Vagina (tissue), 2 donors: ENCODE measurements around the gene SMG6. TPM values are rescaled to one million over a fixed set of nuclear protein-coding genes. Genes with fewer than 3 reads are reported as not detected.

Source experiments
- DNase-seq, 2 donors: peaks; one replicate each; pipeline ENCODE4 v3.0.0-alpha.2; 2017; ENCODE audit errors: extremely low spot score in 2 of 2
- H3K27ac ChIP-seq: fragments of 200-600 bp; sonication (generic); one replicate; pipeline ENCODE4 v1.5.1; 2019
- H3K27me3 ChIP-seq: fragments of 200-600 bp; sonication (generic); one replicate; pipeline ENCODE4 v1.5.1; 2019
- H3K36me3 ChIP-seq, 2 donors: fragments of 200-600 bp; sonication (generic); one replicate each; pipeline ENCODE4 v1.5.1; 2017 to 2019
- H3K4me1 ChIP-seq: fragments of 200-600 bp; sonication (generic); one replicate; pipeline ENCODE4 v1.5.1; 2019
- H3K4me3 ChIP-seq, 2 donors: fragments of 200-600 bp; sonication (generic); 1 replicate in 1 of 2; 2 replicates in 1 of 2; pipeline ENCODE4 v1.5.1; 2016 to 2019
- H3K9me3 ChIP-seq: fragments of 200-600 bp; sonication (generic); one replicate; pipeline ENCODE4 v1.5.1; 2019
- POLR2A ChIP-seq, 2 donors: fragments of 450-650 bp; IDR thresholded peaks; one replicate each; pipeline ENCODE4 v1.6.1; 2017; ENCODE audit warnings: antibody characterized with exemption in 2 of 2, mild to moderate bottlenecking in 2 of 2, moderate library complexity in 2 of 2
- POLR2AphosphoS5 ChIP-seq, 2 donors: sonication (generic); formaldehyde crosslinking; IDR thresholded peaks; one replicate each; pipeline ENCODE4 v1.9.0; 2017; ENCODE audit warnings: antibody characterized with exemption in 2 of 2, mild to moderate bottlenecking in 2 of 2, low read depth in 1 of 2; ENCODE audit not compliant: insufficient read depth in 1 of 2
- intact Hi-C: fragments of 100-400 bp; cut with DNase I; formaldehyde crosslinking; loops from one replicate; pipeline ENCODE4 v1.15.1; 2023
- total RNA-seq: library from RNA; depleted of rRNA; stranded (reverse); fragments of >200 nt; gene quantifications from one replicate; pipeline ENCODE4 v1.2.3, GENCODE V29; 2016
- TF ChIP-seq, protein P1 (sequence below), 3 experiments: fragments of 450-650 bp in 2 of 3; fragments of 200-600 bp in 1 of 3; sonication (generic) in 1 of 3; IDR thresholded peaks; one replicate each; pipeline ENCODE4 v1.5.1; 2017 to 2019; ENCODE audit warnings: antibody characterized with exemption in 3 of 3, mild to moderate bottlenecking in 2 of 3, moderate library complexity in 2 of 3

Gene SMG6
- total RNA-seq, 1 donor from 2014 or later = 46.2 TPM

DNA sequence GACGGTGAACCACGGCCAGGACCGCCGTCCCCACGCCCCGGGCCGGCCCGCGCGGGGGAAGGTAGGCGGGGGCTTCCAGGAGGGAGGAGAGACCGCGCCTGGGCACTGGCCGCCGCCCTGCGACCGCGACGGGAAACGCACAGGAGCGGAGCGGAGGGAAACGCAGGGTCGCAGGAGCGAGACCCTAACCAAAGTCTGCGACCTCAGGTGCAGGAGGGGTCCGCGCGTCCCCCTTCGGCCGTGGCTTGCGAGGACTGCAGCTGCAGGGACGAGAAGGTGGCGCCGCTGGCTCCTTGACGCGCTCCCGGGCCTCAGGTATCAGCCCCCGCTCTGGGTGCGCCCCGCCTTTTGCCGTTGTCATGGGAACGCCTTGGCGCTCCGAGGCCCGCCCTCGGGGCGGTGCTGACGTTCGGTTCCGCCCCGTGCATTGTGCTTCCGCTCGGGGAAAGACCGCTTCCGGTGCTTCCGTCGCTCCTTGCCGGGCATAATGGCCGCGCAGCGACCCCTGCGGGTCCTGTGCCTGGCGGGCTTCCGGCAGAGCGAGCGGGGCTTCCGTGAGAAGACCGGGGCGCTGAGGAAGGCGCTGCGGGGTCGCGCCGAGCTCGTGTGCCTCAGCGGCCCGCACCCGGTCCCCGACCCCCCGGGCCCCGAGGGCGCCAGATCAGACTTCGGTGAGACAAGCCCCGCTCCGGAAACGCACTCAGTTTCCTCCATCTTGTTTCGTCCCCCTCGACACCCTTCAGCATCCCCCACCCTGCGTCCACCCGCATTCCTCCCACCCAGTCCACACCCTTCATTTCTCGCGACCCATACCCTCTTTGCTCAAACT is 261.8 kb downstream of the SMG6 start, which contains the start of gene OVCA2:
OVCA2 (plus strand) TSS at position 462 of the 829 bp plus-strand sequence; CDS start at position 488, 26 bp downstream.
- Histone ChIP-seq H3K36me3 (peaks cover 0 to 7% of the 10 kb centered on the region in 2 donors), H3K27ac (peak within 1 kb of the TSS; percentile 83), H3K4me1 (peaks cover 19% of the 10 kb centered on the region), H3K9me3 (no peaks in the 10 kb centered on the region), H3K4me3 (peak within 1 kb of the TSS; percentile 60 to 92), H3K27me3 (no peaks in the 10 kb centered on the region)
- DNase-seq = no peak
- TF ChIP-seq, protein P1, sequence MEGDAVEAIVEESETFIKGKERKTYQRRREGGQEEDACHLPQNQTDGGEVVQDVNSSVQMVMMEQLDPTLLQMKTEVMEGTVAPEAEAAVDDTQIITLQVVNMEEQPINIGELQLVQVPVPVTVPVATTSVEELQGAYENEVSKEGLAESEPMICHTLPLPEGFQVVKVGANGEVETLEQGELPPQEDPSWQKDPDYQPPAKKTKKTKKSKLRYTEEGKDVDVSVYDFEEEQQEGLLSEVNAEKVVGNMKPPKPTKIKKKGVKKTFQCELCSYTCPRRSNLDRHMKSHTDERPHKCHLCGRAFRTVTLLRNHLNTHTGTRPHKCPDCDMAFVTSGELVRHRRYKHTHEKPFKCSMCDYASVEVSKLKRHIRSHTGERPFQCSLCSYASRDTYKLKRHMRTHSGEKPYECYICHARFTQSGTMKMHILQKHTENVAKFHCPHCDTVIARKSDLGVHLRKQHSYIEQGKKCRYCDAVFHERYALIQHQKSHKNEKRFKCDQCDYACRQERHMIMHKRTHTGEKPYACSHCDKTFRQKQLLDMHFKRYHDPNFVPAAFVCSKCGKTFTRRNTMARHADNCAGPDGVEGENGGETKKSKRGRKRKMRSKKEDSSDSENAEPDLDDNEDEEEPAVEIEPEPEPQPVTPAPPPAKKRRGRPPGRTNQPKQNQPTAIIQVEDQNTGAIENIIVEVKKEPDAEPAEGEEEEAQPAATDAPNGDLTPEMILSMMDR (IDR thresholded peaks at IDR 0.05) = peak; percentile 30 to 54 (median 31)
- peak; percentile 86 to 87 for TF ChIP-seq POLR2AphosphoS5 (IDR thresholded peaks at IDR 0.05; ENCODE audit: insufficient read depth in 1 of 2, low read depth in 1 of 2)
- peak in 1 of 2 donors; percentile 39 for TF ChIP-seq POLR2A (IDR thresholded peaks at IDR 0.05)
- intact Hi-C loops = no loop called here

GRCh38 chr17:2040942-2041560 is 262.5 kb downstream of the SMG6 start:
- intact Hi-C loops = no loop called here
- DNase-seq = no peak

DNA sequence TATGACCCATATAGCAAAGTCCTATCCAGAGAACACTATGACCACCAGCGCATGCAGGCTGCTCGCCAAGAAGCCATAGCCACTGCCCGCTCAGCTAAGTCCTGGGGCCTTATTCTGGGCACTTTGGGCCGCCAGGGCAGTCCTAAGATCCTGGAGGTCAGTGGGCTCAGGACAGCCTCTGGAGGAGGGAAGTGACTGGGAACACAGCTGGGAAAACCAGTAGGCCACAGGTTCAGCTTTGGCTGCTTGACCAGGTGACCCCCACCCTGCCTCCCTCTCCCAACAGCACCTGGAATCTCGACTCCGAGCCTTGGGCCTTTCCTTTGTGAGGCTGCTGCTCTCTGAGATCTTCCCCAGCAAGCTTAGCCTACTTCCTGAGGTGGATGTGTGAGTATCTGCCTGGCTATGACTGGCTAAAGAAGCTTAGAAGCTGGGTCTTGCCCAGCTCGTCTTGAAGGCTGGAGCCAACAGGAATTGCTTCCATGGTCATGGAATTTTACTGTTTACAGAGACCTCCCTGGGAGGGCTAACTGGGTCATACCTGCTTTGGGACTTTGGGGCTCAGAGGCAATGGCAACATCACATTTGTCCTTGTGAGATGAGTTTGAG is 263.3 kb downstream of the SMG6 start:
- TF ChIP-seq POLR2A (IDR thresholded peaks at IDR 0.05) = no peak
- no peak for TF ChIP-seq POLR2AphosphoS5 (IDR thresholded peaks at IDR 0.05; ENCODE audit: insufficient read depth in 1 of 2, low read depth in 1 of 2)
- TF ChIP-seq, protein P1 (IDR thresholded peaks at IDR 0.05) = no peak
- H3K4me3 ChIP-seq = no peak overlapping the region
- H3K27ac ChIP-seq = no peak overlapping the region
- no peaks in the 10 kb centered on the region for H3K9me3 ChIP-seq
- intact Hi-C loops = no loop called here
- no peak for DNase-seq
- H3K27me3 ChIP-seq = no peaks in the 10 kb centered on the region
- H3K4me1 ChIP-seq = peaks cover 19% of the 10 kb centered on the region
- peaks cover 0 to 20% of the 10 kb centered on the region in 2 donors for H3K36me3 ChIP-seq

More at GRCh38 chr17:2040942-2041560, 262.5 kb downstream of the SMG6 start:
- TF ChIP-seq POLR2AphosphoS5 (IDR thresholded peaks at IDR 0.05; ENCODE audit: insufficient read depth in 1 of 2, low read depth in 1 of 2) (no peak), POLR2A (IDR thresholded peaks at IDR 0.05) (no peak)
- TF ChIP-seq, protein P1 (IDR thresholded peaks at IDR 0.05) = no peak
- no peaks in the 10 kb centered on the region for H3K27me3 ChIP-seq
- peaks cover 19% of the 10 kb centered on the region for H3K4me1 ChIP-seq
- peak overlapping the region; percentile 83 for H3K27ac ChIP-seq
- peaks cover 0 to 15% of the 10 kb centered on the region in 2 donors for H3K36me3 ChIP-seq
- no peaks in the 10 kb centered on the region for H3K9me3 ChIP-seq
- peak overlapping the region; percentile 60 to 92 for H3K4me3 ChIP-seq

- no peak overlapping the region for H3K4me3 ChIP-seq
- peaks cover 10% of the 10 kb centered on the region for H3K4me1 ChIP-seq
- H3K9me3 ChIP-seq = no peaks in the 10 kb centered on the region
- H3K36me3 ChIP-seq = peaks cover 0 to 25% of the 10 kb centered on the region in 2 donors
- intact Hi-C loops = no loop called here
- DNase-seq = no peak
- no peak overlapping the region for H3K27ac ChIP-seq
- H3K27me3 ChIP-seq = no peaks in the 10 kb centered on the region
- TF ChIP-seq POLR2A (IDR thresholded peaks at IDR 0.05) (no peak), POLR2AphosphoS5 (IDR thresholded peaks at IDR 0.05; ENCODE audit: insufficient read depth in 1 of 2, low read depth in 1 of 2) (no peak)
- TF ChIP-seq, protein P1 (IDR thresholded peaks at IDR 0.05) = no peak
Observed at GRCh38 chr17:2037155-2037554, 266.4 kb downstream of the SMG6 start.
